Measurements from ENCODE around the gene WDR53. TPM values are rescaled to one million over a fixed set of nuclear protein-coding genes. Genes with fewer than 3 reads are reported as not detected.
"Not testable (repeated sequence)": the region's sequence is repeated elsewhere in the genome, so short reads cannot be mapped to it uniquely, and the experiment has no call there.

WDR53 gene
- 24.8 and 25.5 TPM in 2 replicates for total RNA-seq

DNA sequence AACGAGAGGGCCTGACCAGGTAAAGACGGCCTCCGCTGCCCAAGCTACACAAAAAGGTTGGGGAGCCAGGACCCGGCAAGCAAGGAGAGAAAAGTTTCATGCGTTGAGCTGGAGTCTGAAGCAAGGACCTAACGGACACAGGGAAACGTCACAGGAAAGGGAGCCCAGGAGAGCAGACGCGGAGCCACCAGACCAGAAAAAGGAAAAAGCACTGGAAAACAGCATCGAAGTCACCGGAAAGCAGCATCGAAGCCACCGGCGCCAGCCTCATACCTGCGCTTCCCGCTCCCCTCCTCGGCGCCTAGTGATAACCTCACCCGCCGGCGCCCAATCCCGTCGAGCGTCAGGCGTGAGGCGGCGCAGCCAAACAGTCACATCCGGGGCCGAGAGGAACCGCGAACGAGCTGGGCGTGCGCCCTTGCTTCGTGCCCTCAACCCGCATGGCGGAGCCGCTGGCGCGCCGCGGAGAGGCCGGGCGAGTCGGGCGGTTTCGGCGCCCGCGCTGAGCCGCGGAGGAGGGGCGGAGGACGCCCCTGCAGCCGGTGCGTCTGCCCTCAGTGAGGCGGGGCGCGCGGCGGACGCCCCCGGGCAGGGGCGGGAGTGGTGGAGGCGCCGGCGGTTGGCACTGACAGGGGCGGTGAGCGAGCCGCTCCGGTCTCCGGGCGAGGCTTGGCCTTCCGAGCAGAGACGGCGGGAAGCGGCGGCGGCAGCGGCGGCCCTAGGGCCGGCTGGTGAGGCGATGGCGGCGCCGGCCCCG lies at the start of gene WDR53, which contains the start of gene FBXO45:
TSS of gene WDR53 (minus strand) at position 309 of the 757 bp plus-strand sequence. CDS start 7,079 bp downstream, outside the sequence.
TSS of gene FBXO45 (plus strand) at position 415 of the 757 bp plus-strand sequence. CDS start at position 740, 325 bp downstream.
- peak within 1 kb of the TSS; percentile 95 for H3K27ac Mint-ChIP-seq
- peak; percentile 94 for DNase-seq (ENCODE audit: low spot score)
- H3K27me3 Mint-ChIP-seq (ENCODE audit: insufficient read depth), result no peaks in the 10 kb centered on the region
- H3K4me1 Mint-ChIP-seq (ENCODE audit: low read depth), result peaks cover 44% of the 10 kb centered on the region
- peaks cover 16% of the 10 kb centered on the region for H3K36me3 Mint-ChIP-seq (ENCODE audit: low read depth)
- peak within 1 kb of the TSS; percentile 96 for H3K4me3 Mint-ChIP-seq
- no peaks in the 10 kb centered on the region for H3K9me3 Mint-ChIP-seq
- intact Hi-C loops (cut with micrococcal nuclease), result loop anchor here (1.0 to 5.0 kb wide), 12 partner anchors 32 to 486 kb away; partner anchors contain the start of genes CEP19, DYNLT2B, NCBP2 and PAK2

DNA sequence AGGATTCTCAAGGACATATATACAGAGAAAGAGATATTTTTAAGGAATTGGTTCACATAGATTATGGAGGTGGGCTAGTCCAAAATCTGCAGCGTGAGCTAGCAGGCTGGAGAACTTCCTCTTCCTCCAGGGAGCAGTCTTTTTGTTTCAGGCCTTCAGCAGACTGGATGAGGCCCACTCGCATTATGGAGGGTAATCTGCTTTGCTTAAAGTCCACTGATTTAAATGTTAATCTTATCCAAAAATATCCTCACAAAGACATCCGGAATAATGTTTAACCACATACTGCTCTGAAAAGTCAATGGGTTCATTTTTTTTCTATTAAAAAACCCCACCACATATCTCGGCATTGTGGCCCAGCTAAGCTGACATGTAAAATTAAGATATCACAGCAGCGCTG lies 48.9 kb upstream of the WDR53 start:
- peaks cover 4% of the 10 kb centered on the region for H3K4me1 Mint-ChIP-seq (ENCODE audit: low read depth)
- no peaks in the 10 kb centered on the region for H3K27me3 Mint-ChIP-seq (ENCODE audit: insufficient read depth)
- no peaks in the 10 kb centered on the region for H3K36me3 Mint-ChIP-seq (ENCODE audit: low read depth)
- intact Hi-C loops (cut with micrococcal nuclease), result no loop called here
- DNase-seq (ENCODE audit: low spot score), result no peak
- no peak overlapping the region for H3K27ac Mint-ChIP-seq
- H3K4me3 Mint-ChIP-seq, result no peak overlapping the region
- H3K9me3 Mint-ChIP-seq, result no peaks in the 10 kb centered on the region

DNA sequence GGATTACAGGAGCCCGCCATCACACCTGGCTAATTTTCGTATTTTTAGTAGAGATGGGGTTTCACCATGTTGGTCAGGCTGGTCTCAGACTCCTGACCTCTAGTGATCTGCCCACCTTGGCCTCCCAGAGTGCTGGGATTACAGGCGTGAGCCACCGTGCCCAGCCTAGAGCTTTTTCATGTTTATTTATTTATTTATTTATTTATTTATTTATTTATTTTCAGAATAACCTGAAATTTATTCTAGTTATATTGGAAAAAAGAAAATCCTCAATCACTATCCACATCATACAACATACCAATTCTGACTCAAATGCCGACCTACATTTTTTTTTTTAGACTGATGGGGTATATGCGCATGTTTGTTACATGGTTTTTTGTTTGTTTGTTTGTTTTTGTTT lies 46.9 kb upstream of the WDR53 start:
- H3K4me3 Mint-ChIP-seq; DNase-seq (ENCODE audit: low spot score); H3K36me3 Mint-ChIP-seq (ENCODE audit: low read depth); H3K27ac Mint-ChIP-seq; H3K9me3 Mint-ChIP-seq; intact Hi-C loops (cut with micrococcal nuclease); H3K27me3 Mint-ChIP-seq (ENCODE audit: insufficient read depth): not testable (repeated sequence)
- H3K4me1 Mint-ChIP-seq (ENCODE audit: low read depth), result peaks cover 17% of the 10 kb centered on the region

DNA sequence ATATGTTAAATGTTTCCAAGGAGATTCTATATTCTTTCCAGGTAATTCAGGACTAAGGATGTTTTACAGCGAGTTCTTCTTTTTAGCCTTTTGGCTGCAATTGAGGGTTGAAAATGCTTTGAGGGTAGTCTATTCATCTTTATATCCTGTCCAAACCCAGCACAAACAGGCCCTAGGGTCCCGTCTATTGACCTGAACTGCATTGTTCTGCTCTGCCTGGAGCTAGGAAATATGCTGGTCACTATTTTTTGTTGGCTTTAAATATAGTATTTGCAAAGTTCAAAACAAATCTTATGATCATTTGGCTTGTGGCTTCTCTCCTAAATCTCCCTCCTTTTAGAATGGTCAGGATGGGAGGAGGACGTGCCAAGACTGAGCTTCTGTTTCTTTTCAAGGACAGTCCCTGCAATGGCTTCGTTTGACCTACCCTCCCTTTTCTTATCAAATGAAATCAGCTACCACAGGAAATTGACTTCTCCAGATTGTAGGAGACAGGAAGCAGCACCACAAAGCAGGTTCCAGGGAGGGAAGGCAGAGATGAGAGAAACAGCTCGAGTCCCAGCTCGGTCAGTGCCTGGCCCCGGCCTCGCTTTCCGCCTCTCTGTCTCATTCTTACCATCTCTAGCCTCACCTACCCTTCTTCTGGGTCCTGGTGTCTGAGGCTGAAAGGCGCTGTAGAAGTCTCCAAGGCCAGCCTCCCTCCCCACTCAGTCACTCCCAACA lies 43.6 kb upstream of the WDR53 start:
- no peaks in the 10 kb centered on the region for H3K9me3 Mint-ChIP-seq
- intact Hi-C loops (cut with micrococcal nuclease), result no loop called here
- DNase-seq (ENCODE audit: low spot score), result no peak

DNA sequence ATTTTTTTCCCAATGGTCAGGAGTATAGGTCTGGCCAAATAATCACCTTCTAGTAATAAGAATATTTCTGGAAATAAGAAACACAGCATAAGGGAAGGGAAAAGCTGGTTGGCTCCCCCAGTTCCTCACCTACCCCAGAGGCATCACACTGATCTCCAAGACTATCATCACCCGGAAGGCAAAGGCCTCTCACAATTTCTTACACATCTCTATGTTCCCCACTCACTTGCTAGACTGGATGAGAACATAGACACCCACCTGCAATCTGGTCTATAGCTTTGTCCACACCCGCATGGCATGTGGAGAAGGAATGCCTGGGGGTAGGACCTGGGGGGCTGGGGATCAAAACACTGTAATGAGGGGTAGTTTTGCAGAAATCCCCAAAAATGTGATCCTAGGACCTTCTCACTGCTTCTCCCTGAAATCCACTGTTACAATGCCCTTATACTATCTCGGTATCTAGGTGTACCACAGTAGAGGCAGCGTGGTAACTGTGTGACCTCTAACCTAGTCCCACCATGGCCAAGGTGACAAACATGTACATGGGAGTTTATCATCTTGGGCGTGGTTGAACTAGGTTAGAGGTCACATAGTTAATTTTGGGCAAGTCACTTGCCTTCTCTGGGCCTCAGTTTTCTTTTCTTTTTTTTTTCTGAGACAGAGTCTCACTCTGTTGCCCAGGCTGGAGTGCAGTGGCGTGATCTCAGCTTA lies 41.6 kb upstream of the WDR53 start:
- H3K4me3 Mint-ChIP-seq, result peak overlapping the region; percentile 20
- H3K36me3 Mint-ChIP-seq (ENCODE audit: low read depth), result no peaks in the 10 kb centered on the region
- peaks cover 38% of the 10 kb centered on the region for H3K4me1 Mint-ChIP-seq (ENCODE audit: low read depth)
- intact Hi-C loops (cut with micrococcal nuclease), result loop anchor here (1.0 to 2.0 kb wide), 12 partner anchors 12 to 361 kb away; partner anchors contain the start of genes NCBP2 and NRROS
- peak overlapping the region; percentile 56 for H3K27ac Mint-ChIP-seq
- H3K27me3 Mint-ChIP-seq (ENCODE audit: insufficient read depth), result peaks cover 2% of the 10 kb centered on the region
- H3K9me3 Mint-ChIP-seq, result no peaks in the 10 kb centered on the region
- DNase-seq (ENCODE audit: low spot score), result no peak

More for the DNA sequence above, 43.6 kb upstream of the WDR53 start:
- no peaks in the 10 kb centered on the region for H3K36me3 Mint-ChIP-seq (ENCODE audit: low read depth)
- peaks cover 38% of the 10 kb centered on the region for H3K4me1 Mint-ChIP-seq (ENCODE audit: low read depth)
- H3K27ac Mint-ChIP-seq, result peak overlapping the region; percentile 80
- peak overlapping the region; percentile 48 for H3K4me3 Mint-ChIP-seq
- H3K27me3 Mint-ChIP-seq (ENCODE audit: insufficient read depth), result no peaks in the 10 kb centered on the region

DNA sequence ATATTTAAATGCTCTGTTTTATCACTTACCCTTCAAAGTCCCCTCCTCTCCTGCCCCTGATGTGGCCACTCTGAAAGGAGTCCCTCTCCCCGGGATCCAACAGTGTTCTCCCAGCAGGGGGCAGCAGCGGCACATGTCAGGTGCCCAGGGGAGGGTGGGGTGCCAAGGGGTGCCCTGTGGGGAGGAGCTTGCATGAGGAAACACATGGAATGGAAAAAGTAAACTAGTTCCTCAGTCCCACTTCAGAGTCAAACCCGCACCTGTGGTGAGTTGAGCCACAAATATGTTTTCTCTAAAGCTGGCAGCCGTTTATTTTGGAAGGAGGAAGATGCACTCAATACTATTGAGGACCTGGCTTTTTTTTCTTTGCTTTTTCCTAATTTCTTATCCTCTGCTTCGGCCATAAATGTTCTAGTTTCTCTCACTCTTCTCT lies 41.0 kb upstream of the WDR53 start:
- intact Hi-C loops (cut with micrococcal nuclease), result loop anchor here (1.0 to 2.0 kb wide), 12 partner anchors 11 to 362 kb away; partner anchors contain the start of genes NCBP2 and NRROS
- Mint-ChIP-seq H3K27me3 (ENCODE audit: insufficient read depth) (peaks cover 2% of the 10 kb centered on the region), H3K9me3 (no peaks in the 10 kb centered on the region), H3K4me1 (ENCODE audit: low read depth) (peaks cover 43% of the 10 kb centered on the region), H3K4me3 (peak overlapping the region; percentile 20), H3K27ac (peak overlapping the region; percentile 56), H3K36me3 (ENCODE audit: low read depth) (no peaks in the 10 kb centered on the region)
- peak; percentile 85 for DNase-seq (ENCODE audit: low spot score)

DNA sequence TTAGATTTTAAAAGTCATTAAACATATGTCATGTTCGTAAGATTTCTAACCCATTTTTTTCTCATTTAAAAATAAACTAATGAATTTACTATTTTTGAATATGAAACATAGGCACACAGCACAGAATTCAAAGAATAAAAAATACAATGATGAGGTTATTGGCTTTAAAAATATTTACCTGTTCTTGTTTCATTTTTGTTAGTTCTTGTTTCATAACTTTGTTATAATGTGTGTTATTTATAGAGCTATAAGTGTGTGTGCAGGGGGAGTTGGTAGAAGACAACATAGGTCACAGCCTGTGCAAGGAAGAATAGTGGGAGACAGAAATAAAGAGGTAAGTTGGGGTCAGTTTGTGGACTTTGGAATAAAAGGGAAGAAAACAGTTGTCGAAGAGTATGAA lies 40.3 kb upstream of the WDR53 start:
- peaks cover 2% of the 10 kb centered on the region for H3K27me3 Mint-ChIP-seq (ENCODE audit: insufficient read depth)
- no peak overlapping the region for H3K4me3 Mint-ChIP-seq
- H3K4me1 Mint-ChIP-seq (ENCODE audit: low read depth), result peaks cover 45% of the 10 kb centered on the region
- no peak for DNase-seq (ENCODE audit: low spot score)
- no peaks in the 10 kb centered on the region for H3K36me3 Mint-ChIP-seq (ENCODE audit: low read depth)
- intact Hi-C loops (cut with micrococcal nuclease), result loop anchor here (1.0 to 2.0 kb wide), 12 partner anchors 10 to 363 kb away; partner anchors contain the start of genes NCBP2 and NRROS
- peak overlapping the region; percentile 64 for H3K27ac Mint-ChIP-seq
- H3K9me3 Mint-ChIP-seq, result no peaks in the 10 kb centered on the region

DNA sequence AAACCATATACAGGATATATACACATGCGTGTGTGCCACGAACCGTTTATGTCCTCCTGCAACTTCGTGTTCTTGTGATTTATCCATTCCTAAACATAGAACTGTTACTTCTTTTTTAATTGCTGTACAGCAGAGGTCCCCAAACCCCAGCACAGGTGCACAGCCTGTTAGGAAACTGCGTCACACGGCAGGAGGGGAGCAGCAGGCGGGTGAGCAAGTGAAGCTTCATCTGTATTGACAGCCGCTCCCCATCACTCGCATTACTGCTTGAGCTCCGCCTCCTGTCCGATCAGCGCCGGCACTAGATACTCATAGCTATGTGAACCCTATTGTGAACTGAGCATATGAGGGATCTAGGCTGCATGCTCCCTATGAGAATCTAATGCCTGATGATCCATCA lies 36.2 kb upstream of the WDR53 start:
- H3K36me3 Mint-ChIP-seq (ENCODE audit: low read depth), result no peaks in the 10 kb centered on the region
- no peak overlapping the region for H3K4me3 Mint-ChIP-seq
- DNase-seq (ENCODE audit: low spot score), result peak; percentile 44
- intact Hi-C loops (cut with micrococcal nuclease), result no loop called here
- H3K9me3 Mint-ChIP-seq, result no peaks in the 10 kb centered on the region
- H3K27ac Mint-ChIP-seq, result no peak overlapping the region
- H3K4me1 Mint-ChIP-seq (ENCODE audit: low read depth), result peaks cover 21% of the 10 kb centered on the region
- peaks cover 2% of the 10 kb centered on the region for H3K27me3 Mint-ChIP-seq (ENCODE audit: insufficient read depth)

DNA sequence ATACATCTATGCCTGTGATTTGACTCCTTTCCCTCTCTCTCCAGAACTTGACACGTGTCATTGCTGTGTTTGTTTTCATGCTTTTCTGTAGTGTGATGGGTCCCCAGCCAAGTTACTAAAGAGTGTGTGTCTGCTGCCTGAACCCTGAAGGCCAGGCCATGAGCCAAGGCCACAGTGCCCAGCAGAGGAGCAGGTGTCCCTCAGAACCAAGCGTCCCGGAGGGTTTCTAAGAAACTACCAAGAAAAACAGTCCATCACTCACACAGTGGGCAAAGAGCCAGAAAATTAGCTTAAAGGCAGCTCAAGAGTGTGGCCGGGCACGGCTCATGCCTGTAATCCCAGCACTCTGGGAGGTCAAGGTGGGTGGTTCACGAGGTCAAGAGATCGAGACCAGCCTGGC lies 35.3 kb upstream of the WDR53 start:
- H3K27me3 Mint-ChIP-seq (ENCODE audit: insufficient read depth), result peaks cover 2% of the 10 kb centered on the region
- DNase-seq (ENCODE audit: low spot score), result no peak
- H3K27ac Mint-ChIP-seq, result no peak overlapping the region
- peaks cover 13% of the 10 kb centered on the region for H3K4me1 Mint-ChIP-seq (ENCODE audit: low read depth)
- no peak overlapping the region for H3K4me3 Mint-ChIP-seq
- intact Hi-C loops (cut with micrococcal nuclease), result no loop called here
- no peaks in the 10 kb centered on the region for H3K9me3 Mint-ChIP-seq
- H3K36me3 Mint-ChIP-seq (ENCODE audit: low read depth), result no peaks in the 10 kb centered on the region

DNA sequence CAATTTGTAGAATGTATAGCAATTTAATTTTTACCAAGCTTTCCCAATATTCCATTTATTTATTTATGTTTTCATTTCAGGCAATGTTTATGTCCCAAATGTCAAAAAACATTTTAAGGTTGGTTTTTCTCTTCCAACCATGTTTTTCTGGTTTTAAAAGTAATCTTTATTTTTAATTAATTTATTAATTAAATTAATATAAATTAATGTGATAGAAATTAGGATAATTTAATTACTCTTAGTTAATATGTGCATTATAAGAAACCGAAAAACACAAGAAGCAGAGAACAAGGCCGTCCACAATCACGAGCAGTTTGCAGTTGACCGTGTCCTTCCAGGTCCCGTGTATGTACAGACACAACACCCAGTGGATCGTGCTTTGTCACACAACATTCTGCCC lies 34.3 kb upstream of the WDR53 start:
- no peak overlapping the region for H3K27ac Mint-ChIP-seq
- H3K9me3 Mint-ChIP-seq, result no peaks in the 10 kb centered on the region
- no peak for DNase-seq (ENCODE audit: low spot score)
- H3K4me1 Mint-ChIP-seq (ENCODE audit: low read depth), result peaks cover 18% of the 10 kb centered on the region
- no peak overlapping the region for H3K4me3 Mint-ChIP-seq
- intact Hi-C loops (cut with micrococcal nuclease), result no loop called here
- peaks cover 9% of the 10 kb centered on the region for H3K27me3 Mint-ChIP-seq (ENCODE audit: insufficient read depth)
- no peaks in the 10 kb centered on the region for H3K36me3 Mint-ChIP-seq (ENCODE audit: low read depth)

DNA sequence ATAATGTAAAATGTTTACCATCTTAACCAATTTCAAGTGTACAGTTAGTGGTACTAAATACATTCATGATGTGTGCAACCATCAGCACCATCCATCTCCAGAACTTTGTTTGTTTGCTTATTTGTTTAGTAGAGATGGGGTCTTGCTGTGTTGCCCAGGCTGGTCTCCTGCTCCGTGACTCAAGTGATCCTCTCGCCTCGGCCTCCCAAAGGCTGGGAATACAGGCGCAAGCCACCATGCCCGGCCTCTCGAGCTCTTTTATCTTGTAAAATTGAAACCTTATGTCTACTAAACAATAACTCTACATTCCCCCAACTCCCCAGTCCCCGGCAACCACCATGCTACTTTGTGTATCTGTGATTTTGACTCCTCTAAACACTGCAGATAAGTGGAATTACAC lies 32.0 kb upstream of the WDR53 start:
- no peak for DNase-seq (ENCODE audit: low spot score)
- Mint-ChIP-seq H3K4me3 (no peak overlapping the region), H3K27me3 (ENCODE audit: insufficient read depth) (peaks cover 23% of the 10 kb centered on the region), H3K27ac (no peak overlapping the region), H3K9me3 (no peaks in the 10 kb centered on the region), H3K4me1 (ENCODE audit: low read depth) (peaks cover 18% of the 10 kb centered on the region), H3K36me3 (ENCODE audit: low read depth) (no peaks in the 10 kb centered on the region)
- intact Hi-C loops (cut with micrococcal nuclease), result no loop called here

DNA sequence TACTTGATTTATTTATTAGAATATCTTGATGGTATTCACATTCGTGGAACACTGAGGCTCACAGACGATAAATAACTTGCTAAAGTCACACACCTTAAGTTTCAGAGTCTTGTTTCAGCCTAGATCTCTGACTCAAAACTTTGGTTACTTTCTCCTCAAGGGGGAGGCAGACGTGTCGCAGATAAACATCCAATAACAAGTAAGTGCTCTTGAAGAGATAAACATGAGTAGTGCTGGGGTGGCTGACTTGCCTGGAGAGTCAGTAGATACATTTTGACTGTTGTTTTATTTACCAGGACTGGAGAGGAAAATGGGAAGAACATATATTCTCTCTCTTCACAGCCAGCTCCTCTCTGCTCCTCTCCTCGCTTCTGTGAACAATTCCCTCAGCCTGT lies 31.4 kb upstream of the WDR53 start:
- H3K9me3 Mint-ChIP-seq, result no peaks in the 10 kb centered on the region
- DNase-seq (ENCODE audit: low spot score), result no peak

More for the DNA sequence above, 31.4 kb upstream of the WDR53 start:
- intact Hi-C loops (cut with micrococcal nuclease), result no loop called here
- Mint-ChIP-seq H3K4me3 (no peak overlapping the region), H3K4me1 (ENCODE audit: low read depth) (peaks cover 16% of the 10 kb centered on the region), H3K27ac (no peak overlapping the region), H3K36me3 (ENCODE audit: low read depth) (no peaks in the 10 kb centered on the region), H3K27me3 (ENCODE audit: insufficient read depth) (peaks cover 23% of the 10 kb centered on the region)

Measured in activated T-helper 1 cell treated with anti-CD3 and anti-CD28 coated beads, Interleukin-12 subunit alpha, Interleukin-12 subunit beta, Interleukin-2, Interleukin-4 antibody, amounts not matched to agents 30 ng/mL and 10 ng/mL and 1 ng/mL, durations not matched to agents 14 hours and 24 hours and 36 hours (primary cell).